HepG2 (cell line): ENCODE measurements around the gene CTCF. TPM values are rescaled to one million over a fixed set of nuclear protein-coding genes. Genes with fewer than 3 reads are reported as not detected.

Source experiments
- ATAC-seq: fragments of 200-7000 bp; cut with Tn5 transposase; 3 replicates; pipeline ENCODE4 v1.9.1; 2020; ENCODE audit warnings: mild to moderate bottlenecking, moderate library complexity
- BruUV-seq: library from RNA; stranded (reverse); fragments of 400-500 nt; replicated peaks from 2 replicates; lab custom pipeline; 2021; lab: Mats Ljungman, UMichigan
- CTCF ChIA-PET: fragments of 300-600 bp; formaldehyde crosslinking; extraction: SDS; loops from one replicate; lab custom pipeline; 2021; ENCODE audit warnings: low total read pairs, inconsistent platforms, low intra/inter-chr PET ratio; lab: Yijun Ruan, JAX
- POLR2A ChIA-PET: fragments of 350-600 bp; sonication (Branson Sonifier 250); formaldehyde crosslinking; loops from one replicate; lab custom pipeline; 2020; ENCODE audit warnings: antibody characterized with exemption, inconsistent platforms; lab: Yijun Ruan, JAX
- DNase-seq: peaks from one replicate; pipeline ENCODE4 v3.0.0-alpha.2; 2015; ENCODE audit warnings: low spot score
- FAIRE-seq: peaks from 3 replicates; lab custom pipeline; 2011; peaks lifted over from hg19 to GRCh38; lab: Jason Lieb, UNC
- H2AFZ ChIP-seq: one replicate; pipeline ENCODE4 v1.6.1; 2011; ENCODE audit warnings: low read length, inconsistent platforms
- H3K27ac ChIP-seq: fragments of 300-600 bp; 3 replicates; pipeline ENCODE4 v1.8.0; 2011; ENCODE audit warnings: mixed run types, mild to moderate bottlenecking, mixed read lengths, low read length, inconsistent platforms; ENCODE audit not compliant: insufficient read depth; ENCODE audit errors: extremely low read length
- H3K27me3 ChIP-seq, 2 experiments: fragments of 200-600 bp in 1 of 2; 2 replicates in 1 of 2; 3 replicates in 1 of 2; pipeline versions ENCODE4 v1.6.0 to v1.8.0; 2011; ENCODE audit warnings: low read length in 2 of 2, mild to moderate bottlenecking in 2 of 2, moderate library complexity in 2 of 2, inconsistent platforms in 1 of 2; ENCODE audit not compliant: insufficient read depth in 2 of 2, control insufficient read depth in 1 of 2
- H3K36me3 ChIP-seq, 2 experiments: fragments of 200-600 bp in 1 of 2; replicated peaks in 1 of 2; 2 replicates in 1 of 2; 3 replicates in 1 of 2; pipeline versions ENCODE4 v1.5.1 to v1.8.0; 2011; ENCODE audit warnings: low read length in 2 of 2, inconsistent platforms in 1 of 2; ENCODE audit not compliant: insufficient read depth in 2 of 2, control insufficient read depth in 1 of 2
- H3K4me1 ChIP-seq: 2 replicates; pipeline ENCODE4 v1.5.1; 2012; ENCODE audit warnings: low read length, inconsistent platforms; ENCODE audit not compliant: insufficient read depth
- H3K4me2 ChIP-seq: 2 replicates; pipeline ENCODE4 v1.6.0; 2011; ENCODE audit warnings: low read depth, low read length, inconsistent platforms
- H3K4me3 ChIP-seq, 3 experiments: fragments of 200-600 bp in 1 of 3; sonication (generic), shearing (Covaris generic) in 1 of 3; replicated peaks in 1 of 3; 2 replicates each; pipeline ENCODE4 v1.5.1; 2011 to 2016; ENCODE audit warnings: low read length in 3 of 3, inconsistent platforms in 2 of 3, low read depth in 2 of 3, mild to moderate bottlenecking in 2 of 3, control low read depth in 1 of 3, mixed read lengths in 1 of 3; ENCODE audit not compliant: insufficient read depth in 1 of 3
- H3K79me2 ChIP-seq: one replicate; pipeline ENCODE4 v1.6.1; 2011; ENCODE audit warnings: low read length, inconsistent platforms; ENCODE audit not compliant: insufficient read depth
- H3K9ac ChIP-seq: 2 replicates; pipeline ENCODE4 v1.6.0; 2011; ENCODE audit warnings: mild to moderate bottlenecking, low read depth, low read length, inconsistent platforms; ENCODE audit not compliant: insufficient read depth
- H3K9me3 ChIP-seq: 2 replicates; pipeline ENCODE4 v1.5.1; 2012; ENCODE audit warnings: mild to moderate bottlenecking, low read length
- H4K20me1 ChIP-seq: 2 replicates; pipeline ENCODE4 v1.6.0; 2011; ENCODE audit warnings: inconsistent platforms, mild to moderate bottlenecking, low read length, moderate library complexity; ENCODE audit not compliant: insufficient read depth
- GATAD2A ChIP-seq: IDR thresholded peaks from 2 replicates; pipeline ENCODE4 v1.6.1; 2016
- MED8 ChIP-seq: sonication (generic); formaldehyde crosslinking; IDR thresholded peaks from 2 replicates; pipeline ENCODE4 v1.8.1; 2023; ENCODE audit warnings: mild to moderate bottlenecking, missing genetic modification reagents; ENCODE audit not compliant: insufficient replicate concordance
- MIER3 ChIP-seq: IDR thresholded peaks from 2 replicates; pipeline ENCODE4 v1.6.1; 2016; ENCODE audit warnings: missing compliant biosample characterization, borderline replicate concordance
- NR2F2 ChIP-seq: IDR thresholded peaks from 2 replicates; pipeline ENCODE4 v1.6.1; 2012; ENCODE audit warnings: low read depth, inconsistent platforms, borderline replicate concordance
- POLR2G ChIP-seq: fragments of 200-400 bp; formaldehyde crosslinking; IDR thresholded peaks from 2 replicates; pipeline ENCODE4 v1.6.1; 2018; ENCODE audit warnings: mild to moderate bottlenecking, low read depth, low read length, moderate library complexity
- RXRA ChIP-seq: sonication (generic); formaldehyde crosslinking; IDR thresholded peaks from 2 replicates; pipeline ENCODE4 v1.5.1; 2020; ENCODE audit warnings: missing genetic modification reagents
- ZNF12 ChIP-seq: sonication (generic); formaldehyde crosslinking; IDR thresholded peaks from 2 replicates; pipeline ENCODE4 v1.5.0; 2020; ENCODE audit warnings: missing genetic modification reagents
- ZNF121 ChIP-seq: sonication (generic); formaldehyde crosslinking; IDR thresholded peaks from 2 replicates; pipeline ENCODE4 v1.5.0; 2020; ENCODE audit warnings: mild to moderate bottlenecking, missing genetic modification reagents
- ZNF672 ChIP-seq: sonication (generic); formaldehyde crosslinking; IDR thresholded peaks from 2 replicates; pipeline ENCODE4 v1.8.1; 2022; ENCODE audit warnings: missing genetic modification reagents
- ZNF781 ChIP-seq: sonication (generic); formaldehyde crosslinking; IDR thresholded peaks from 2 replicates; pipeline ENCODE4 v1.5.1; 2020; ENCODE audit warnings: borderline replicate concordance, mild to moderate bottlenecking, missing genetic modification reagents; ENCODE audit errors: not compliant biosample characterization
- WGBS: methylation state at CpG from one replicate; pipeline ENCODE4 v1.1.6; 2017; ENCODE audit warnings: low lambda C conversion rate; 5-methylcytosine and 5-hydroxymethylcytosine counted together
- in situ Hi-C: cut with HindIII; loops from 2 replicates; pipeline ENCODE4 v1.10.0; 2017; ENCODE audit warnings: low pct_unique_long_range_greater_than_20kb; ENCODE audit not compliant: extremely low pct_ligation_motif_present
- intact Hi-C: fragments of 100-400 bp; cut with micrococcal nuclease; formaldehyde crosslinking; loops from one replicate; pipeline ENCODE4 v1.10.0; 2022; ENCODE audit not compliant: unreplicated experiment
- polyA plus RNA-seq, 8 experiments: library from polyadenylated mRNA; depleted of rRNA in 3 of 8; stranded (reverse) in 7 of 8; unstranded in 1 of 8; fragments of >200 nt; fragmentation: Illumina TruSeq in 4 of 8; extraction: Trizol in 4 of 8; gene quantifications; 2 replicates each; pipeline versions ENCODE4 v1.2.1 to v1.2.3, GENCODE V29; 2011 to 2016; ENCODE audit warnings: low read depth in 4 of 8, missing spikeins in 1 of 8, mixed read lengths in 1 of 8; ENCODE audit not compliant: insufficient read depth in 1 of 8
- total RNA-seq, 5 experiments: library from RNA; depleted of rRNA; stranded (reverse); fragments of >200 nt; fragmentation: Illumina TruSeq; extraction: Trizol; gene quantifications; 2 replicates each; pipeline ENCODE4 v1.2.3, GENCODE V29; 2016; ENCODE audit warnings: low read depth in 1 of 5
- TF ChIP-seq, protein P1 (sequence below): sonication (generic); formaldehyde crosslinking; conservative IDR thresholded peaks from 2 replicates; pipeline ENCODE4 v1.8.0; 2022; ENCODE audit warnings: low read depth, missing genetic modification reagents

Gene CTCF
- total and polyA plus RNA-seq, 2 of the 13 experiments (the other 11 are each of a cell fraction or from before 2014, with no cell fraction given): 19.5 to 37.5 TPM

DNA sequence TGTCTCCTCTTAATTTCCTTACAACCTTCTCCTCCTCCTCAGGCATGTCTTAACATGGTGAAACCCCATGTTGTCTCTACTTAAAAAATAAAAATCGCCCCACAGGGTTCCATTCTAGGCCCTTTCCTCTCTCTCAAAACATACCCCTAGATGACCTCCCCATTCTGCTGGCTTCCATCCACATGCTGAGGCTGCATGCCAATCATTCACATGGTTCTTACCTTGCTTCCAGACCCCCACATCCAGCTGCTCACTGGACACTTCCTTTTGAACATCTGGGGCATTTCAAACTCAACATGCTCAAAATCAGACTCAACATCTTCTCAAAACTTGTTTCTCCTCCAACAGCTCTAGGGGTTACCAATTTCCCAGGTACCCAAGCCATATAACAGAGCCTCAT lies 12.4 kb upstream of the CTCF start:
- in situ Hi-C loops: loop anchor here (5.0 kb wide), 1 partner anchor 97 kb away; the partner anchor contains the start of gene CARMIL2
- Histone ChIP-seq H3K4me1 (peaks cover 4% of the 10 kb centered on the region; the same call in 1 of the 2 replicates), H3K27me3 (no peaks in the 10 kb centered on the region), H3K79me2 (no peaks in the 10 kb centered on the region), H4K20me1 (no peaks in the 10 kb centered on the region; the same call in 1 of the 2 replicates), H3K27ac (no peak overlapping the region), H3K4me3 (no peak overlapping the region), H3K4me2 (no peak overlapping the region), H3K9ac (no peak overlapping the region), H3K9me3 (no peaks in the 10 kb centered on the region), H2AFZ (no peak overlapping the region), H3K36me3 (peaks cover 0 to 2% of the 10 kb centered on the region in 2 experiments; a peak in 1 of 5 replicates)
- WGBS: 77% methylated on average over 1 of the region's 1 CpG
- no peak for FAIRE-seq
- ChIA-PET POLR2A (interaction anchor here (0.9 kb wide), 1 partner anchor 12 kb away, joined by 3 read pairs; the partner anchor contains the start of gene CTCF), CTCF (no interaction called here)
- no peak for ATAC-seq
- no TSS peak for BruUV-seq
- intact Hi-C loops: no loop called here
- TF ChIP-seq GATAD2A (CRISPR knock-in tag) (no peak), RXRA (CRISPR knock-in tag) (no peak), MIER3 (no peak)
- DNase-seq: no peak

DNA sequence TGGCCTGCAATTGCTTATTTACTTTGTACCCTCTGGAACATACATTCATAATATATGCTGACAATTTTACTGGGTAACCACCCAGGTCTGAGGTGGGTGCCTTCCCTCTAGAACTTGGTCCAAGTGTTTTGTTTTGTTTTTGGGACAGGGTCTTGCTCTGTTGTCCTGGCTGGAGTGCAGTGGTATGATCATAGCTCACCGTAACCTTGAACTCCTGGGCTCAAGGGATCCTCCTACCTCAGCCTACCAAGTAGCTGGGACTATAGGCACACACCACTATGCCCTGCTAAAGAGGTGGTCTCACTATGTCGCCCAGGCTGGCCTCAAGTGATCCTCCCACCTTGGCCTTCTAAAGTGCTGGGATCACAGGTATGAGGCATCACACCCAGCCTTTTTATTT lies 11.2 kb upstream of the CTCF start:
- DNase-seq: no peak
- WGBS: 90% methylated on average over 2 of the region's 2 CpGs
- TF ChIP-seq ZNF672 (CRISPR knock-in tag) (no peak), MED8 (CRISPR knock-in tag) (no peak), ZNF781 (CRISPR knock-in tag) (no peak), ZNF12 (CRISPR knock-in tag) (no peak), NR2F2 (no peak), ZNF121 (CRISPR knock-in tag) (peak; percentile 77), POLR2G (no peak)
- TF ChIP-seq, protein P1, sequence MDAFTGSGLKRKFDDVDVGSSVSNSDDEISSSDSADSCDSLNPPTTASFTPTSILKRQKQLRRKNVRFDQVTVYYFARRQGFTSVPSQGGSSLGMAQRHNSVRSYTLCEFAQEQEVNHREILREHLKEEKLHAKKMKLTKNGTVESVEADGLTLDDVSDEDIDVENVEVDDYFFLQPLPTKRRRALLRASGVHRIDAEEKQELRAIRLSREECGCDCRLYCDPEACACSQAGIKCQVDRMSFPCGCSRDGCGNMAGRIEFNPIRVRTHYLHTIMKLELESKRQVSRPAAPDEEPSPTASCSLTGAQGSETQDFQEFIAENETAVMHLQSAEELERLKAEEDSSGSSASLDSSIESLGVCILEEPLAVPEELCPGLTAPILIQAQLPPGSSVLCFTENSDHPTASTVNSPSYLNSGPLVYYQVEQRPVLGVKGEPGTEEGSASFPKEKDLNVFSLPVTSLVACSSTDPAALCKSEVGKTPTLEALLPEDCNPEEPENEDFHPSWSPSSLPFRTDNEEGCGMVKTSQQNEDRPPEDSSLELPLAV (CRISPR knock-in tag): no peak
- no peak overlapping the region for H3K4me3 ChIP-seq
- no peaks in the 10 kb centered on the region; the same call in 1 of the 2 replicates for H4K20me1 ChIP-seq
- BruUV-seq: no TSS peak
- H3K27me3 ChIP-seq: no peaks in the 10 kb centered on the region
- FAIRE-seq: no peak
- no peak for ATAC-seq
- H3K79me2 ChIP-seq: no peaks in the 10 kb centered on the region
- no peaks in the 10 kb centered on the region for H3K36me3 ChIP-seq
- no peak overlapping the region for H2AFZ ChIP-seq
- in situ Hi-C loops (no loop called here), intact Hi-C loops (no loop called here)
- peaks cover 10% of the 10 kb centered on the region for H3K4me1 ChIP-seq
- ChIA-PET CTCF (no interaction called here), POLR2A (interaction anchor here (1.8 kb wide), 1 partner anchor 11 kb away, joined by 5 read pairs; no protein-coding TSS in a partner anchor)
- H3K9ac ChIP-seq: no peak overlapping the region
- H3K27ac ChIP-seq: no peak overlapping the region
- H3K9me3 ChIP-seq: no peaks in the 10 kb centered on the region
- no peak overlapping the region for H3K4me2 ChIP-seq
